H9 (cell line): ENCODE results near the gene LAMA3. TPM values are rescaled to one million over a fixed set of nuclear protein-coding genes. Genes with fewer than 3 reads are reported as not detected.

Experiments
- DNase-seq: peaks from one replicate; pipeline ENCODE4 v3.0.0-alpha.2; 2017
- H2AFZ ChIP-seq: one replicate; pipeline ENCODE4 v1.6.1; 2013; ENCODE audit warnings: mild to moderate bottlenecking, low read length, control low read depth, moderate library complexity
- H2AK5ac ChIP-seq: 2 replicates; pipeline ENCODE4 v1.6.1; 2013; ENCODE audit warnings: low read length, control low read depth, mixed read lengths; ENCODE audit not compliant: insufficient read length
- H2BK120ac ChIP-seq: one replicate; pipeline ENCODE4 v1.6.1; 2013; ENCODE audit warnings: low read depth, mild to moderate bottlenecking, low read length, control low read depth, inconsistent platforms; ENCODE audit not compliant: poor library complexity, severe bottlenecking
- H2BK12ac ChIP-seq: 2 replicates; pipeline ENCODE4 v1.6.1; 2013; ENCODE audit warnings: low read length, control low read depth, mixed read lengths, low read depth; ENCODE audit not compliant: insufficient read length
- H2BK15ac ChIP-seq: 2 replicates; pipeline ENCODE4 v1.6.1; 2013; ENCODE audit warnings: low read depth, low read length, control low read depth
- H2BK20ac ChIP-seq: one replicate; pipeline ENCODE4 v1.6.1; 2013; ENCODE audit warnings: low read depth, mild to moderate bottlenecking, low read length, control low read depth, inconsistent platforms; ENCODE audit not compliant: poor library complexity, severe bottlenecking
- H2BK5ac ChIP-seq: 2 replicates; pipeline ENCODE4 v1.6.1; 2013; ENCODE audit warnings: low read length, control low read depth, mixed read lengths; ENCODE audit not compliant: insufficient read length
- H3K14ac ChIP-seq: 2 replicates; pipeline ENCODE4 v1.6.1; 2013; ENCODE audit warnings: low read length, control low read depth; ENCODE audit not compliant: insufficient read depth
- H3K18ac ChIP-seq: 2 replicates; pipeline ENCODE4 v1.6.1; 2013; ENCODE audit warnings: low read depth, mild to moderate bottlenecking, mixed read lengths, low read length, control low read depth; ENCODE audit not compliant: insufficient read length
- H3K23ac ChIP-seq: 2 replicates; pipeline ENCODE4 v1.6.1; 2013; ENCODE audit warnings: low read length, control low read depth, mixed read lengths, low read depth; ENCODE audit not compliant: insufficient read length
- H3K23me2 ChIP-seq: 2 replicates; pipeline ENCODE4 v1.6.1; 2013; ENCODE audit warnings: low read depth, mild to moderate bottlenecking, mixed read lengths, low read length, control low read depth; ENCODE audit not compliant: insufficient read length, poor library complexity, severe bottlenecking
- H3K27ac ChIP-seq: 2 replicates; pipeline ENCODE4 v1.5.1; 2013; ENCODE audit warnings: low read length, control low read depth, mixed read lengths, low read depth; ENCODE audit not compliant: insufficient read length
- H3K27me3 ChIP-seq: 2 replicates; pipeline ENCODE4 v1.6.1; 2013; ENCODE audit warnings: low read length, control low read depth, inconsistent platforms; ENCODE audit not compliant: insufficient read depth
- H3K4ac ChIP-seq: 2 replicates; pipeline ENCODE4 v1.6.1; 2013; ENCODE audit warnings: low read depth, mild to moderate bottlenecking, control low read depth, inconsistent platforms, low read length, moderate library complexity
- H3K4me1 ChIP-seq: 2 replicates; pipeline ENCODE4 v1.6.1; 2013; ENCODE audit warnings: low read length, control low read depth, inconsistent platforms; ENCODE audit not compliant: insufficient read depth
- H3K4me2 ChIP-seq: 2 replicates; pipeline ENCODE4 v1.6.1; 2013; ENCODE audit warnings: low read length, control low read depth, mixed read lengths; ENCODE audit not compliant: insufficient read length, insufficient read depth
- H3K56ac ChIP-seq: 2 replicates; pipeline ENCODE4 v1.6.1; 2013; ENCODE audit warnings: low read depth, mild to moderate bottlenecking, mixed read lengths, low read length, control low read depth; ENCODE audit not compliant: insufficient read length
- H3K79me1 ChIP-seq: 2 replicates; pipeline ENCODE4 v1.6.1; 2013; ENCODE audit warnings: low read depth, mild to moderate bottlenecking, moderate library complexity, low read length, control low read depth, inconsistent platforms; ENCODE audit not compliant: insufficient read depth, poor library complexity, severe bottlenecking
- H3K79me2 ChIP-seq: 2 replicates; pipeline ENCODE4 v1.6.1; 2013; ENCODE audit warnings: low read length, control low read depth, inconsistent platforms; ENCODE audit not compliant: insufficient read depth
- H3K9ac ChIP-seq: 2 replicates; pipeline ENCODE4 v1.6.1; 2013; ENCODE audit warnings: low read length, control low read depth, mixed read lengths; ENCODE audit not compliant: insufficient read length; ENCODE audit errors: extremely low read depth
- H3K9me3 ChIP-seq: one replicate; pipeline ENCODE4 v1.6.1; 2013; ENCODE audit warnings: low read depth, low read length, inconsistent platforms; ENCODE audit not compliant: control insufficient read depth
- H3T11ph ChIP-seq: one replicate; pipeline ENCODE4 v1.6.1; 2013; ENCODE audit warnings: mild to moderate bottlenecking, low read length, control low read depth, inconsistent platforms
- H4K20me1 ChIP-seq: one replicate; pipeline ENCODE4 v1.6.1; 2013; ENCODE audit not compliant: control insufficient read depth, insufficient read length, insufficient read depth
- H4K5ac ChIP-seq: 2 replicates; pipeline ENCODE4 v1.6.1; 2013; ENCODE audit warnings: low read depth, mild to moderate bottlenecking, mixed read lengths, low read length, control low read depth; ENCODE audit not compliant: insufficient read length
- H4K8ac ChIP-seq: replicated peaks from 2 replicates; pipeline ENCODE4 v1.6.1; 2013; ENCODE audit warnings: low read length, control low read depth, mixed read lengths, low read depth; ENCODE audit not compliant: insufficient read length
- H4K91ac ChIP-seq: 2 replicates; pipeline ENCODE4 v1.6.1; 2013; ENCODE audit warnings: low read depth, mild to moderate bottlenecking, moderate library complexity, mixed read lengths, low read length, control low read depth; ENCODE audit not compliant: insufficient read length
- H3K27ac Mint-ChIP-seq, 3 experiments: 2 replicates in 2 of 3; 3 replicates in 1 of 3; pipeline ENCODE4 v1.8.0; 2020 to 2021; ENCODE audit warnings: mixed read lengths in 3 of 3, mild to moderate bottlenecking in 1 of 3, moderate library complexity in 1 of 3
- H3K27me3 Mint-ChIP-seq: 2 replicates; pipeline ENCODE4 v1.8.0; 2021; ENCODE audit warnings: low read depth, mild to moderate bottlenecking, moderate library complexity, mixed read lengths
- H3K36me3 Mint-ChIP-seq, 3 experiments: 2 replicates in 2 of 3; 3 replicates in 1 of 3; pipeline ENCODE4 v1.8.0; 2020 to 2021; ENCODE audit warnings: low read depth in 3 of 3, mixed read lengths in 3 of 3; ENCODE audit not compliant: insufficient read depth in 1 of 3
- H3K4me1 Mint-ChIP-seq, 2 experiments: 2 replicates each; pipeline ENCODE4 v1.8.0; 2020; ENCODE audit warnings: mixed read lengths in 2 of 2
- H3K4me3 Mint-ChIP-seq, 2 experiments: 2 replicates in 1 of 2; 3 replicates in 1 of 2; pipeline ENCODE4 v1.8.0; 2020 to 2021; ENCODE audit warnings: mild to moderate bottlenecking in 2 of 2, mixed read lengths in 2 of 2, moderate library complexity in 1 of 2
- H3K9me3 Mint-ChIP-seq, 2 experiments: 2 replicates in 1 of 2; 3 replicates in 1 of 2; pipeline ENCODE4 v1.8.0; 2020; ENCODE audit warnings: mild to moderate bottlenecking in 2 of 2, mixed read lengths in 2 of 2, moderate library complexity in 1 of 2
- CTCF ChIP-seq: fragments of 200-600 bp; sonication (generic); conservative IDR thresholded peaks from 3 replicates; pipeline ENCODE4 v1.8.0; 2021; ENCODE audit warnings: antibody characterized with exemption, mild to moderate bottlenecking
- WGBS: extraction: QIAGEN DNeasy Blood & Tissue Kit; methylation state at CpG from one replicate; pipeline ENCODE4 v1.1.7; 2013; ENCODE audit warnings: missing lambda C conversion rate, low lambda C conversion rate, mixed read lengths; ENCODE audit not compliant: insufficient read length; ENCODE audit errors: extremely low coverage; 5-methylcytosine and 5-hydroxymethylcytosine counted together
- total RNA-seq: library from RNA; stranded (reverse); gene quantifications from 2 replicates; pipeline ENCODE4 v1.2.1, GENCODE V29; 2021

The LAMA3 gene
- total RNA-seq, 1 experiment from 2014 or later, result 0.33 TPM

- Histone ChIP-seq H3K23ac (no peak overlapping the region), H2BK120ac (no peak overlapping the region), H2BK20ac (no peak overlapping the region), H3K79me1 (no peaks in the 10 kb centered on the region), H2BK5ac (no peak overlapping the region), H4K91ac (no peak overlapping the region), H3K14ac (no peak overlapping the region), H3K4me1 (no peaks in the 10 kb centered on the region), H3K79me2 (no peaks in the 10 kb centered on the region; the same call in 1 of the 2 replicates), H4K20me1 (no peaks in the 10 kb centered on the region), H2AFZ (no peak overlapping the region), H3K4ac (no peak overlapping the region), H3K9me3 (no peaks in the 10 kb centered on the region), H2BK15ac (no peak overlapping the region), H3K4me2 (no peak overlapping the region), H3K27ac (no peak overlapping the region), H3K18ac (no peak overlapping the region), H2AK5ac (no peak overlapping the region), H3T11ph (no peak overlapping the region), H4K5ac (no peak overlapping the region), H3K27me3 (no peaks in the 10 kb centered on the region), H4K8ac (no peak overlapping the region), H2BK12ac (no peak overlapping the region), H3K23me2 (no peaks in the 10 kb centered on the region), H3K56ac (no peak overlapping the region), H3K9ac (no peak overlapping the region)
- no peaks in the 10 kb centered on the region; a peak in 1 of 7 replicates for H3K36me3 Mint-ChIP-seq
- H3K27ac Mint-ChIP-seq, result no peak overlapping the region
- H3K4me3 Mint-ChIP-seq, result no peak overlapping the region
- no peaks in the 10 kb centered on the region; the same call in 1 of the 2 replicates for H3K27me3 Mint-ChIP-seq
- H3K9me3 Mint-ChIP-seq, result no peaks in the 10 kb centered on the region
- H3K4me1 Mint-ChIP-seq, result peaks cover 2 to 3% of the 10 kb centered on the region in 2 experiments; a peak in 1 of 4 replicates
- TF ChIP-seq CTCF, result no peak
- DNase-seq, result no peak
- WGBS, result no CpG with 5 or more reads among the region's 3 CpGs
Observed at GRCh38 chr18:23800902-23801301, 111.6 kb downstream of the LAMA3 start.
